ENCODE results near the gene NBPF6. TPM values are rescaled to one million over a fixed set of nuclear protein-coding genes. Genes with fewer than 3 reads are reported as not detected.
"Not testable (repeated sequence)": the region's sequence is repeated elsewhere in the genome, so short reads cannot be mapped to it uniquely, and the experiment has no call there.

Gene NBPF6
- total and polyA plus RNA-seq, 2 experiments from 2014 or later: not detected

DNA sequence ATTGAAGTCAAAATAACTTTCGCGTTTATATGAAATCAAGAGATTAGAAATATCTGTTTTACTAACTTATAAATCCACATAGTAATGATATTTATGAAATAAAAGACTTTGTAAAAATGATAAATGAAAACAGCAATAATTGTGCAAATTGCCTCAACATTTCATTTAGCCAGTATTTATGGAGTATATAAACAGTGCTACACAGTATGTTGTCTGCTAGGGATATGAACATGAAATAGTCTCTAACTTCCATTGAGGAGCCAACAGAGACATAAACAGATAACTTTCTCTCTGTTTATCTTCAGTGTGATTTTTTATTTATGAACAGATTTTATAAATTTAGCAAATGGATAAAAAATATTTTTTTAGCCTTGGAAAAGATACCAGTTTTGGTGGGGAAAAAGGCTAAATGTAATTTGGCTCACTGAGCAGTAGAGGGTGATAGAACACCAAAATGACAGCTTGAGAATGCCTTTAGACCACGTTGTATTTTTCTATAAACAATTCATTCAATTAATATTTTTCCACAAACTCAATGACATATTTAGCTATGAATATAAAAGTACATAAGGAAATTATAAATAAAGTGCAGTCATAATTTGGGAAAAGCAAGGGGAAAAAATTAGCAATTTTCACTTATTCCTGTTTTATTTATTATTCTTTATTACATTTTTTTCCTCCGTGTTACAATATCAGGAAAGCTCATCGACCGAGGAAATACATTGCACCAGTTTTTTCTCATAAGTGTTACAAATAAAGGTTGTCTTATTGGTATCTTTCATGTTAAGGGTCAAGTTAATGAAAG, 62.3 kb downstream of the NBPF6 start:
- H3K4me3 ChIP-seq: no peak overlapping the region
- no peaks in the 10 kb centered on the region for H3K9me3 ChIP-seq (ENCODE audit: low read depth)
- H3K4me1 ChIP-seq (ENCODE audit: low read depth): no peaks in the 10 kb centered on the region
- no peak overlapping the region for H3K27ac ChIP-seq
- no peaks in the 10 kb centered on the region for H3K27me3 ChIP-seq
- H3K36me3 ChIP-seq: no peaks in the 10 kb centered on the region
- TF ChIP-seq, protein P1, sequence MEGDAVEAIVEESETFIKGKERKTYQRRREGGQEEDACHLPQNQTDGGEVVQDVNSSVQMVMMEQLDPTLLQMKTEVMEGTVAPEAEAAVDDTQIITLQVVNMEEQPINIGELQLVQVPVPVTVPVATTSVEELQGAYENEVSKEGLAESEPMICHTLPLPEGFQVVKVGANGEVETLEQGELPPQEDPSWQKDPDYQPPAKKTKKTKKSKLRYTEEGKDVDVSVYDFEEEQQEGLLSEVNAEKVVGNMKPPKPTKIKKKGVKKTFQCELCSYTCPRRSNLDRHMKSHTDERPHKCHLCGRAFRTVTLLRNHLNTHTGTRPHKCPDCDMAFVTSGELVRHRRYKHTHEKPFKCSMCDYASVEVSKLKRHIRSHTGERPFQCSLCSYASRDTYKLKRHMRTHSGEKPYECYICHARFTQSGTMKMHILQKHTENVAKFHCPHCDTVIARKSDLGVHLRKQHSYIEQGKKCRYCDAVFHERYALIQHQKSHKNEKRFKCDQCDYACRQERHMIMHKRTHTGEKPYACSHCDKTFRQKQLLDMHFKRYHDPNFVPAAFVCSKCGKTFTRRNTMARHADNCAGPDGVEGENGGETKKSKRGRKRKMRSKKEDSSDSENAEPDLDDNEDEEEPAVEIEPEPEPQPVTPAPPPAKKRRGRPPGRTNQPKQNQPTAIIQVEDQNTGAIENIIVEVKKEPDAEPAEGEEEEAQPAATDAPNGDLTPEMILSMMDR (IDR thresholded peaks at IDR 0.05; ENCODE audit: low read depth, low read length): peak; percentile 81
- DNase-seq (ENCODE audit: low read depth in 1 of 2, low spot score in 1 of 2): peak; percentile 42 to 55

DNA sequence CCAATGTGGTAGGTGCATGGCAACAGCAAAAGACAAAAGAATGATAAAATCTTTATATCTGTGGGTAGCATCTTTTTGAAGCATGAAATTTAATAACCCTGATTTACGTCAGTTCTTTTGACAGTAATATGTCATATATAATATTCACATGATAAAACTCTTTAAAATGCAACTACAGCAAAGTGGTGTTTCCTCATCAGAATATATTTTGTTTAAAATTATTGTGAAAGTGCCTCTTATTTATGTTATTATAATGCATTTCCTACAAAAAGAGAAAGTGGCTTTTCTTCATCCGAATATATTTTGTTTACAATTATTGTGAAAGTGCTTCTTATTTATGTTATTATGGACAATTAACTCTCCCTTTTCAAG, 62.9 kb downstream of the NBPF6 start:
- no peaks in the 10 kb centered on the region for H3K4me1 ChIP-seq (ENCODE audit: low read depth)
- TF ChIP-seq, protein P1 (IDR thresholded peaks at IDR 0.05; ENCODE audit: low read depth, low read length): no peak

DNA sequence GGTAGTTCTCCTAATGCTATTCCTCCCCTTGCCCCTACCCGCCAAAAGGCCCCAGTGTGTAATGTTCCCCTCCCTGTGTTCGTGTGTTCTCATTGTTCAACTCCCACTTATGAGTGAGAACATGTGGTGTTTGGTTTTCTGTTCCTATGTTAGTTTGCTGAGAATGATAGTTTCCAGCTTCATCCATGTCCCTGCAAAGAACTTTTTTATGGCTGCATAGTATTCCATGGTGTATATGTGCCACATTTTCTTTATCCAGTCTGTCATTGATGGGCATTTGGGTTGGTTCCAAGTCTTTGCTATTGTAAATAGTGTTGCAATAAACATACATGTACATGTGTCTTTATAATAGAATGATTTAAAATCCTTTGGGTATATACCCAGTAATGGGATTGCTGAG, 63.8 kb downstream of the NBPF6 start:
- H3K4me3 ChIP-seq; DNase-seq (ENCODE audit: low read depth in 1 of 2, low spot score in 1 of 2); H3K9me3 ChIP-seq (ENCODE audit: low read depth); H3K36me3 ChIP-seq; H3K4me1 ChIP-seq (ENCODE audit: low read depth); H3K27ac ChIP-seq; H3K27me3 ChIP-seq: not testable (repeated sequence)

More for the DNA sequence above, 62.9 kb downstream of the NBPF6 start:
- Histone ChIP-seq H3K27ac (no peak overlapping the region), H3K27me3 (no peaks in the 10 kb centered on the region), H3K9me3 (ENCODE audit: low read depth) (no peaks in the 10 kb centered on the region), H3K36me3 (no peaks in the 10 kb centered on the region), H3K4me3 (no peak overlapping the region)
- DNase-seq (ENCODE audit: low read depth in 1 of 2, low spot score in 1 of 2): no peak

DNA sequence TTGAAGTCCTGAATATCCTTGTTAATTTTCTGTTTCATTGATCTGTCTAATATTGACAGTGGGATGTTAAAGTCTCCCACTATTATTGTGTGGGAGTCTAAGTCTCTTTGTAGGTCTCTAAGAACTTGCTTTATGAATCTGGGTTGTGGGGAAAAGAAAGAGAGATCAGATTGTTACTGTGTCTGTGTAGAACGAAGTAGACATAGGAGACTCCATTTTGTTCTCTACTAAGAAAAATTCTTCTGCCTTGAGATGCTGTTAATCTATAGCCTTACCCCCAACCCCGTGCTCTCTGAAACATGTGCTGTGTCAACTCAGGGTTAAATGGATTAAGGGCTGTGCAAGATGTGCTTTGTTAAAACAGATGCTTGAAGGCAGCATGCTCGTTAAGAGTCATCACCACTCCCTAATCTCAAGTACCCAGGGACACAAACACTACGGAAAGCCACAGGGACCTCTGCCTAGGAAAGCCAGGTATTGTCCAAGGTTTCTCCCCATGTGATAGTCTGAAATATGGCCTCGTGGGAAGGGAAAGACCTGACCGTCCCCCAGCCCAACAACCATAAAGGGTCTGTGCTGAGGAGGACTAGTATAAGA, 67.3 kb downstream of the NBPF6 start:
- H3K27me3 ChIP-seq; DNase-seq (ENCODE audit: low read depth in 1 of 2, low spot score in 1 of 2): not testable (repeated sequence)

More for the DNA sequence above, 67.3 kb downstream of the NBPF6 start:
- not testable (repeated sequence) for H3K27ac ChIP-seq; H3K36me3 ChIP-seq; H3K4me3 ChIP-seq; H3K9me3 ChIP-seq (ENCODE audit: low read depth); H3K4me1 ChIP-seq (ENCODE audit: low read depth)

Other genes with a start within 250 kb of the NBPF6 start
- gene SLC25A24, start 250.0 kb upstream of the NBPF6 start, total RNA-seq: 14.9 and 15.5 TPM in 2 replicates
- 13.6 and 17.7 TPM in 2 replicates for gene SLC25A24, start 250.0 kb upstream of the NBPF6 start, polyA plus RNA-seq
- not detected in 2 replicates for gene NBPF4, start 206.3 kb upstream of the NBPF6 start, total RNA-seq
- not detected in 2 replicates for gene NBPF4, start 206.3 kb upstream of the NBPF6 start, polyA plus RNA-seq
- 9.7 and 12.2 TPM in 2 replicates for gene EEIG2, start 109.8 kb downstream of the NBPF6 start, total RNA-seq
- gene EEIG2, start 109.8 kb downstream of the NBPF6 start, polyA plus RNA-seq: 5.4 and 11.3 TPM in 2 replicates
- gene HENMT1, start 210.8 kb downstream of the NBPF6 start, total RNA-seq: 0.56 and 1.1 TPM in 2 replicates
- 1.9 and 3.9 TPM in 2 replicates for gene HENMT1, start 210.8 kb downstream of the NBPF6 start, polyA plus RNA-seq
- gene PRPF38B, start 242.0 kb downstream of the NBPF6 start, total RNA-seq: 21.6 and 24.2 TPM in 2 replicates
- 35.0 and 35.7 TPM in 2 replicates for gene PRPF38B, start 242.0 kb downstream of the NBPF6 start, polyA plus RNA-seq

Data from cardiac muscle cell (in vitro differentiated cells and primary cell).